Uterus (tissue), 4 donors: Measurements from ENCODE around the gene STAG1. TPM values are rescaled to one million over a fixed set of nuclear protein-coding genes. Genes with fewer than 3 reads are reported as not detected.
"Not testable (repeated sequence)": the region's sequence is repeated elsewhere in the genome, so short reads cannot be mapped to it uniquely, and the experiment has no call there.

Experiments
- DNase-seq, 2 donors: peaks; one replicate each; pipeline ENCODE4 v3.0.0-alpha.2; 2019 to 2020
- H3K27ac ChIP-seq, 2 donors: fragments of 200-600 bp; sonication (generic); 1 replicate in 1 of 2; 2 replicates in 1 of 2; pipeline ENCODE4 v1.5.1; 2016 to 2018
- H3K27me3 ChIP-seq, 2 donors: fragments of 200-600 bp; sonication (generic); one replicate each; pipeline ENCODE4 v1.5.1; 2018 to 2019; ENCODE audit warnings: control low read depth in 1 of 2
- H3K36me3 ChIP-seq, 2 donors: fragments of 200-600 bp; sonication (generic); one replicate each; pipeline ENCODE4 v1.5.1; 2019; ENCODE audit warnings: control low read depth in 1 of 2
- H3K4me1 ChIP-seq, 2 donors: fragments of 200-600 bp; sonication (generic); one replicate each; pipeline ENCODE4 v1.5.1; 2018 to 2019; ENCODE audit warnings: control low read depth in 1 of 2
- H3K4me3 ChIP-seq, 2 donors: fragments of 200-600 bp; sonication (generic); 1 replicate in 1 of 2; 2 replicates in 1 of 2; pipeline ENCODE4 v1.5.1; 2018 to 2019; ENCODE audit warnings: mild to moderate bottlenecking in 1 of 2
- H3K9me3 ChIP-seq, 2 donors: fragments of 200-600 bp; sonication (generic); one replicate each; pipeline ENCODE4 v1.5.1; 2019; ENCODE audit warnings: control low read depth in 1 of 2
- CTCF ChIP-seq, 4 experiments: fragments of 200-600 bp in 2 of 4; fragments of 450-650 bp in 2 of 4; sonication (generic) in 2 of 4; IDR thresholded peaks; one replicate each; pipeline ENCODE4 v1.5.1; 2016 to 2019; ENCODE audit warnings: antibody characterized with exemption in 4 of 4, mild to moderate bottlenecking in 2 of 4, moderate library complexity in 1 of 4
- POLR2A ChIP-seq, 2 donors: fragments of 450-650 bp; IDR thresholded peaks; one replicate each; pipeline ENCODE4 v1.6.1; 2016; ENCODE audit warnings: antibody characterized with exemption in 2 of 2, mild to moderate bottlenecking in 1 of 2, moderate library complexity in 1 of 2
- intact Hi-C: fragments of 100-400 bp; cut with DNase I; formaldehyde crosslinking; loops from one replicate; pipeline ENCODE4 v1.15.1; 2023; ENCODE audit warnings: low total_unique reads
- total RNA-seq, 4 donors: library from RNA; depleted of rRNA in 3 of 4; stranded (reverse); fragments of >200 nt in 3 of 4; gene quantifications; one replicate each; pipeline versions ENCODE4 v1.1.0 to v1.2.4, GENCODE V29; 2014 to 2023
- donor health status: DM: yes; HTN: yes; CAD: no.

STAG1 gene
- total RNA-seq, 4 donors from 2014 or later = 41.5 to 139 (median 86.0) TPM

GRCh38 chr3:136617198-136617597 is 135.0 kb downstream of the STAG1 start:
- no peak overlapping the region for H3K4me3 ChIP-seq
- no peaks in the 10 kb centered on the region for H3K9me3 ChIP-seq
- no peak for TF ChIP-seq CTCF (IDR thresholded peaks at IDR 0.05)
- no peak for TF ChIP-seq POLR2A (IDR thresholded peaks at IDR 0.05)
- no peaks in the 10 kb centered on the region for H3K27me3 ChIP-seq
- peaks cover 0 to 4% of the 10 kb centered on the region in 2 donors for H3K4me1 ChIP-seq
- DNase-seq = no peak
- no peak overlapping the region for H3K27ac ChIP-seq
- intact Hi-C loops = no loop called here
- no peaks in the 10 kb centered on the region for H3K36me3 ChIP-seq

DNA sequence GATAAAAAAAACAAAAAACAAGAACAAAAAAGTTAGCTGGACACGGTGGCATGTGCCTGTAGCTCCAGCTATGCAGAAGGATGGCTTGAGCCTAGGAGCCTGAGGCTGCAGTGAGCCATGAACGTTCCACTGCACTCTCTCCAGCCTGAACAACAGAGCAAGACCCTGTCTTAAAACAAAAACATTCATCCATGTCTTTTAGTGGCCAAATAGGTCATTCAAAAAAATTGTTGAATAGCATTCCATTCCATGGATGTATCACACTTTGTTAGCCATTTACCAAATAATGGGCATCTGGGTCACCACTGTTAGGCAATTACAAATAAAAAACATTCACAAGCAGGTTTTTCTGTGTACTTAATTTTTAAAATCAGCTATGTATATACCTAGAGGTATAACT is 139.7 kb downstream of the STAG1 start:
- TF ChIP-seq CTCF (IDR thresholded peaks at IDR 0.05) = no peak
- no peak for TF ChIP-seq POLR2A (IDR thresholded peaks at IDR 0.05)
- no peaks in the 10 kb centered on the region for H3K9me3 ChIP-seq
- no peaks in the 10 kb centered on the region for H3K4me1 ChIP-seq
- no peak overlapping the region for H3K27ac ChIP-seq
- H3K36me3 ChIP-seq = no peaks in the 10 kb centered on the region
- no peak overlapping the region for H3K4me3 ChIP-seq
- no peaks in the 10 kb centered on the region for H3K27me3 ChIP-seq
- DNase-seq = no peak
- intact Hi-C loops = no loop called here

DNA sequence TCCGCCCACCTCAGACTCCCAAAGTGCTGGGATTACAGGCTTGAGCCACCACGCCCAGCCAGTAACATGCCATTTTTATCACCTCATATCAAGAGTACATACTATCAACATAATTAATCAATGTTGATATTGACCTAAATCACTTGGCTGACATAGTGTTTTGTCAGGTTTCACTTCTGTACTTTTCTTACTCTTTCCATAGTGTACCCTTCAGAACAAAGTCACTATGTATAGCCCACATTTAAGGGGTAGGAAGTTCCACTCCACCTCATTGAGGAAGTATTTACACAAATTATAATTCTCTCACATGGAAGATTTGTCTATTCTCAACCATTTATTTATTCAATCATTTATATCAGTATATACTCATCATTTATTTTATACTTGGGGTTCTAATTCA is 145.2 kb downstream of the STAG1 start:
- no peak overlapping the region for H3K27ac ChIP-seq
- no peaks in the 10 kb centered on the region for H3K9me3 ChIP-seq
- H3K4me1 ChIP-seq = no peaks in the 10 kb centered on the region
- intact Hi-C loops = no loop called here
- no peaks in the 10 kb centered on the region for H3K36me3 ChIP-seq
- DNase-seq = no peak
- no peak overlapping the region for H3K4me3 ChIP-seq
- H3K27me3 ChIP-seq = no peaks in the 10 kb centered on the region
- no peak for TF ChIP-seq POLR2A (IDR thresholded peaks at IDR 0.05)
- no peak for TF ChIP-seq CTCF (IDR thresholded peaks at IDR 0.05)

- DNase-seq, H3K9me3 ChIP-seq, H3K36me3 ChIP-seq, intact Hi-C loops, H3K4me1 ChIP-seq, H3K27me3 ChIP-seq, H3K27ac ChIP-seq, H3K4me3 ChIP-seq: not testable (repeated sequence)
These were observed 146.0 kb downstream of the STAG1 start for GRCh38 chr3:136606216-136606615.

DNA sequence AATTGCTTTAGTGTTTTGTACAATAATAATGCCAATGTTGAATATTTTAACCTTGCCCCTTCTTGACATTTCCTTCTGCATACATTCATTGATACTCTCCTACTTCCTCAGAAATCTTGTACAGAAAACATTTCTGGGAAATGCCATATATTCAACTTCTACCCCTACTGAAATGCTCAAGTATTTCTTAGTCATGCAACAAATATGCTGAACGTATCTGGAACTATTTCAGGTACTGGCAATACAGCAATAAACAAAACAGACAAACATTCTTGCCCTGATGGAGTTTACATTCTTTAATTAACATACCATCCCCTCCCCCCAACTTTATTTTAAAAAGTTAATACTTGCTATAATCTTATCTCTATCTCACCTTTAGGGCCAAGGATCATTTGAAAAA is 147.2 kb downstream of the STAG1 start:
- no peak for TF ChIP-seq CTCF (IDR thresholded peaks at IDR 0.05)
- no peak for TF ChIP-seq POLR2A (IDR thresholded peaks at IDR 0.05)
- intact Hi-C loops = no loop called here
- no peaks in the 10 kb centered on the region for H3K4me1 ChIP-seq
- no peaks in the 10 kb centered on the region for H3K9me3 ChIP-seq
- no peak for DNase-seq
- no peaks in the 10 kb centered on the region for H3K36me3 ChIP-seq
- no peaks in the 10 kb centered on the region for H3K27me3 ChIP-seq
- H3K27ac ChIP-seq = no peak overlapping the region
- H3K4me3 ChIP-seq = no peak overlapping the region

- no peak for TF ChIP-seq POLR2A (IDR thresholded peaks at IDR 0.05)
- no peak for TF ChIP-seq CTCF (IDR thresholded peaks at IDR 0.05)
- DNase-seq = no peak
- intact Hi-C loops = no loop called here
- no peaks in the 10 kb centered on the region for H3K36me3 ChIP-seq
- H3K27me3 ChIP-seq = no peaks in the 10 kb centered on the region
- H3K4me3 ChIP-seq = no peak overlapping the region
- H3K27ac ChIP-seq = no peak overlapping the region
- no peaks in the 10 kb centered on the region for H3K4me1 ChIP-seq
- H3K9me3 ChIP-seq = no peaks in the 10 kb centered on the region
These were observed 149.4 kb downstream of the STAG1 start for GRCh38 chr3:136602818-136603217.
